Keratinocyte (primary cell): ENCODE measurements around the gene SHISA8. TPM values are rescaled to one million over a fixed set of nuclear protein-coding genes. Genes with fewer than 3 reads are reported as not detected.

ENCODE experiments used
- DNase-seq: peaks from one replicate; pipeline ENCODE4 v3.0.0-alpha.2; 2011; ENCODE audit warnings: low read depth, missing footprints, low spot score
- FAIRE-seq: peaks from 2 replicates; lab custom pipeline; 2011; peaks lifted over from hg19 to GRCh38; lab: Jason Lieb, UNC
- H2AFZ ChIP-seq: 2 replicates; pipeline ENCODE4 v1.6.0; 2012; ENCODE audit warnings: low read length, control low read depth, inconsistent platforms; ENCODE audit not compliant: control insufficient read depth
- H3K27ac ChIP-seq: 2 replicates; pipeline ENCODE4 v1.5.1; 2011; ENCODE audit warnings: low read length; ENCODE audit not compliant: control insufficient read depth, insufficient read depth
- H3K27me3 ChIP-seq: 3 replicates; pipeline ENCODE4 v1.6.0; 2011; ENCODE audit warnings: low read length; ENCODE audit not compliant: control insufficient read depth, insufficient read depth; ENCODE audit errors: extremely low read depth
- H3K36me3 ChIP-seq, 2 experiments: 2 replicates in 1 of 2; 3 replicates in 1 of 2; pipeline ENCODE4 v1.5.1; 2011; ENCODE audit warnings: low read length in 2 of 2, mild to moderate bottlenecking in 1 of 2; ENCODE audit not compliant: control insufficient read depth in 2 of 2, insufficient read depth in 2 of 2; ENCODE audit errors: extremely low read depth in 1 of 2
- H3K4me1 ChIP-seq: 3 replicates; pipeline ENCODE4 v1.5.1; 2011; ENCODE audit warnings: low read length; ENCODE audit not compliant: control insufficient read depth, insufficient read depth; ENCODE audit errors: extremely low read depth
- H3K4me2 ChIP-seq: 3 replicates; pipeline ENCODE4 v1.6.0; 2011; ENCODE audit warnings: low read depth, low read length; ENCODE audit not compliant: control insufficient read depth, insufficient read depth; ENCODE audit errors: extremely low read depth
- H3K4me3 ChIP-seq, 3 experiments: fragments of 200-600 bp in 1 of 3; sonication (generic) in 1 of 3; 2 replicates in 2 of 3; 3 replicates in 1 of 3; pipeline ENCODE4 v1.5.1; 2011 to 2016; ENCODE audit warnings: low read length in 3 of 3, mild to moderate bottlenecking in 3 of 3, control low read depth in 2 of 3, inconsistent platforms in 1 of 3, low read depth in 1 of 3, mixed read lengths in 1 of 3, mixed run types in 1 of 3, moderate library complexity in 1 of 3; ENCODE audit not compliant: control insufficient read depth in 2 of 3, insufficient read depth in 2 of 3; ENCODE audit errors: extremely low read depth in 1 of 3
- H3K79me2 ChIP-seq: 2 replicates; pipeline ENCODE4 v1.6.0; 2012; ENCODE audit warnings: low read length; ENCODE audit not compliant: control insufficient read depth, insufficient read depth
- H3K9ac ChIP-seq: 3 replicates; pipeline ENCODE4 v1.6.0; 2011; ENCODE audit warnings: low read length; ENCODE audit not compliant: control insufficient read depth, insufficient read depth; ENCODE audit errors: extremely low read depth
- H3K9me1 ChIP-seq: 3 replicates; pipeline ENCODE4 v1.6.0; 2011; ENCODE audit warnings: low read length; ENCODE audit not compliant: control insufficient read depth, insufficient read depth; ENCODE audit errors: extremely low read depth
- H3K9me3 ChIP-seq: 2 replicates; pipeline ENCODE4 v1.5.1; 2012; ENCODE audit warnings: low read depth, low read length; ENCODE audit not compliant: control insufficient read depth
- H4K20me1 ChIP-seq: 3 replicates; pipeline ENCODE4 v1.6.0; 2011; ENCODE audit warnings: low read length; ENCODE audit not compliant: control insufficient read depth, insufficient read depth; ENCODE audit errors: extremely low read depth
- CTCF ChIP-seq, 3 experiments: IDR thresholded peaks in 1 of 3; conservative IDR thresholded peaks in 1 of 3; optimal IDR thresholded peaks in 1 of 3; 2 replicates in 2 of 3; 3 replicates in 1 of 3; pipeline versions ENCODE3 to v1.5.1; 2011; ENCODE audit warnings: low read length in 3 of 3, mild to moderate bottlenecking in 3 of 3, moderate library complexity in 2 of 3, control low read depth in 1 of 3, inconsistent platforms in 1 of 3; ENCODE audit not compliant: insufficient read depth in 2 of 3; ENCODE audit errors: extremely low read depth in 1 of 3
- EZH2 ChIP-seq: IDR thresholded peaks from one replicate; pipeline ENCODE4 v1.6.1; 2012; ENCODE audit warnings: inconsistent platforms, mild to moderate bottlenecking, low read length, moderate library complexity
- dilution Hi-C: fragments of 300-500 bp; cut with MboI; formaldehyde crosslinking; loops from one replicate; pipeline ENCODE4 v1.7.0; 2020; ENCODE audit warnings: low sequenced_read_pairs; ENCODE audit not compliant: extremely low pct_ligation_motif_present
- polyA plus RNA-seq, 5 experiments: library from polyadenylated mRNA; depleted of rRNA in 3 of 5; stranded (reverse) in 3 of 5; stranded (forward) in 1 of 5; unstranded in 1 of 5; fragments of >200 nt; gene quantifications; 1 replicate in 1 of 5; 2 replicates in 3 of 5; 3 replicates in 1 of 5; pipeline versions ENCODE4 v1.2.1 to v1.2.3, GENCODE V29; 2011 to 2012; ENCODE audit warnings: missing spikeins in 2 of 5, low read depth in 1 of 5, low replicate concordance in 1 of 5

The SHISA8 gene
- polyA plus RNA-seq, 1 donor (not counting 4 experiments of a cell fraction or from before 2014, with no cell fraction given): not detected

GRCh38 chr22:41922328-41922727 lies 7.5 kb upstream of the SHISA8 start:
- Histone ChIP-seq H3K9me1 (no peaks in the 10 kb centered on the region), H3K27ac (no peak overlapping the region), H2AFZ (no peak overlapping the region), H3K36me3 (no peaks in the 10 kb centered on the region), H3K27me3 (peaks cover 30% of the 10 kb centered on the region), H3K9ac (no peak overlapping the region), H3K79me2 (no peaks in the 10 kb centered on the region), H4K20me1 (no peaks in the 10 kb centered on the region), H3K4me2 (no peak overlapping the region), H3K4me3 (no peak overlapping the region), H3K9me3 (no peaks in the 10 kb centered on the region), H3K4me1 (peaks cover 16% of the 10 kb centered on the region)
- no peak for FAIRE-seq
- no peak for TF ChIP-seq EZH2
- no peak for TF ChIP-seq CTCF (optimal IDR thresholded peaks at IDR 0.05 in 1 of 3, IDR thresholded peaks at IDR 0.05 in 1 of 3, conservative IDR thresholded peaks at IDR 0.05 in 1 of 3; ENCODE audit: extremely low read depth in 1 of 3, insufficient read depth in 2 of 3, low read length in 3 of 3)
- no peak for DNase-seq
- dilution Hi-C loops: no loop called here

- no peaks in the 10 kb centered on the region for H3K9me3 ChIP-seq
- peaks cover 13% of the 10 kb centered on the region for H3K4me1 ChIP-seq
- H3K27me3 ChIP-seq: peaks cover 37% of the 10 kb centered on the region
- dilution Hi-C loops: no loop called here
- H3K27ac ChIP-seq: no peak overlapping the region
- no peak overlapping the region for H3K9ac ChIP-seq
- no peak for DNase-seq
- H4K20me1 ChIP-seq: peaks cover under 1% of the 10 kb centered on the region
- peak overlapping the region; percentile 78 for H3K4me2 ChIP-seq
- no peaks in the 10 kb centered on the region for H3K9me1 ChIP-seq
- no peak overlapping the region for H2AFZ ChIP-seq
- no peak for FAIRE-seq
- no peak overlapping the region for H3K4me3 ChIP-seq
- H3K79me2 ChIP-seq: no peaks in the 10 kb centered on the region
- no peak for TF ChIP-seq CTCF (optimal IDR thresholded peaks at IDR 0.05 in 1 of 3, IDR thresholded peaks at IDR 0.05 in 1 of 3, conservative IDR thresholded peaks at IDR 0.05 in 1 of 3; ENCODE audit: extremely low read depth in 1 of 3, insufficient read depth in 2 of 3, low read length in 3 of 3)
- TF ChIP-seq EZH2: no peak
- H3K36me3 ChIP-seq: no peaks in the 10 kb centered on the region
Observed at GRCh38 chr22:41920271-41920976, 5.5 kb upstream of the SHISA8 start.
